ENCODE measurements around the gene MCUB. TPM values are rescaled to one million over a fixed set of nuclear protein-coding genes. Genes with fewer than 3 reads are reported as not detected.

The MCUB gene
- total RNA-seq, 4 donors from 2014 or later = 11.5 to 35.5 (median 22.3) TPM

GRCh38 chr4:109708435-109708834 is 148.4 kb downstream of the MCUB start:
- no peak for TF ChIP-seq CTCF (IDR thresholded peaks at IDR 0.05; ENCODE audit: low read depth)

- TF ChIP-seq CTCF (IDR thresholded peaks at IDR 0.05; ENCODE audit: low read depth) = no peak
Observed at GRCh38 chr4:109708990-109709389, 148.9 kb downstream of the MCUB start.

- no peak for TF ChIP-seq CTCF (IDR thresholded peaks at IDR 0.05; ENCODE audit: low read depth)
Observed at GRCh38 chr4:109713500-109713899, 153.5 kb downstream of the MCUB start.

- TF ChIP-seq CTCF (IDR thresholded peaks at IDR 0.05; ENCODE audit: low read depth) = no peak
Observed at GRCh38 chr4:109718759-109719158, 158.7 kb downstream of the MCUB start.

GRCh38 chr4:109719604-109720003 is 159.6 kb downstream of the MCUB start:
- no peak for TF ChIP-seq CTCF (IDR thresholded peaks at IDR 0.05; ENCODE audit: low read depth)

- no peak for TF ChIP-seq CTCF (IDR thresholded peaks at IDR 0.05; ENCODE audit: low read depth)
Observed at GRCh38 chr4:109721033-109721432, 161.0 kb downstream of the MCUB start.

- TF ChIP-seq CTCF (IDR thresholded peaks at IDR 0.05; ENCODE audit: low read depth) = no peak
Observed at GRCh38 chr4:109722357-109722756, 162.3 kb downstream of the MCUB start.

Data from subcutaneous adipose tissue (tissue), 4 donors.